ENCODE measurements around the gene CFAP20. TPM values are rescaled to one million over a fixed set of nuclear protein-coding genes. Genes with fewer than 3 reads are reported as not detected.

CFAP20 gene
- total RNA-seq, 1 experiment from 2014 or later: 104 TPM

DNA sequence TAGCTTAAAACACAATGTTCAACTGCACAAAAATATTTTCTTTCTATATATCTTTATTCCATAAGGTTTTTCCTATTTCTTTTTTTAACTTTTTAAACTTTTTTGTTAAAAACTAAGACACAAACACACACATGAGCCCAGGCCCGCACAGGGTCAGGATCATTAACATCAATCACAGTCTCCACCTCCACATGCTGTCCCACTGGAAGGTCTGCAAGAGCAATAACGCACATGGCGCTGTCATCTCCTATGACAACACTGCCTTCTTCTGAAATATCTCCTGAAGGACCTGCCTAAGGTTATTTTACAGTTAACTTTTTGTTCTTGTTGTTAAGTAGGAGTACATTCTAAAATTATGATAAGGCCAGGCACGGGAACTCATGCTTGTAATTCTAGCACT lies 4.1 kb downstream of the CFAP20 start:
- no peak for DNase-seq (ENCODE audit: low read depth)

GRCh38 chr16:58124601-58124915 lies 4.6 kb downstream of the CFAP20 start:
- DNase-seq (ENCODE audit: low read depth): no peak

- no peak for DNase-seq (ENCODE audit: low read depth)
Measured at GRCh38 chr16:58123896-58124600, 5.1 kb downstream of the CFAP20 start.

DNA sequence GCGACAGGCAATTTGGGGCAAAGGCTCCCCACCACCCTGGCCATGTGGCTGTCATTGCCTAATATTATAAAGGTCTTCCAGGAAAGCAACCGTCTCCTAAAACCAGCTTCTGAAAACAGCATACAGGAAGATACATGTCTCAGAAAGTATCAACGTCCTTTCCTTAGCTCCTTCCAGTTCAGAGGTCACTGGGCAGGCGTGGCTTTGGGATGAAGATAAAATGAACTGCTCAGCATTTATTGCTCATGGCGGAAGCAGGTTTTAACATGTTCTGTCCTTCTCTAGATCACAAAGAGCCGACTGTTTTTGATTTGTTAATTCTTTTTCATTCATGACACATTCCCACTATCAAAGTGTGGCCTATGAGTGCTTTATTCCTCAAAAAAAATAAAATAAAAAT lies 8.0 kb downstream of the CFAP20 start:
- DNase-seq (ENCODE audit: low read depth): no peak

DNA sequence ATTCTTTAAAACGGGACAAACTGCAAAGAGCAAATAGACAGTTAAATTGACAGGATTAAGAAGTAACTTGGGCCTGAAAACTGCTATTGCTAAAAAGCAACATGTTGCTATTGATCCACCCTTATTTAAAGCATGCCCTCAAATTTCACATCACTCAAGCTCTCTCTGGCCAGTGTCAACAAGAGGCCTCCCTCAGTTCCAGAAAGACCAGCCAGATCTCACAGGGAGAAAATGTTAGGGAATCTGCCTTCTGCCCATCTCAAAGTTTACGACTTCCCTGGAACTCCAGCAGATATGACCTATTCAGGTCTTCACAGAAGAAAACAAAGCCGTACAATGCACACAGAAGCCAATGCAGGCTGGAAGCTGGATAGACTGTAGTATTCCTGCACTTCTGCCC lies 8.9 kb downstream of the CFAP20 start:
- no peak for DNase-seq (ENCODE audit: low read depth)

GRCh38 chr16:58119509-58119845 lies 9.7 kb downstream of the CFAP20 start:
- DNase-seq (ENCODE audit: low read depth): no peak

GRCh38 chr16:58118801-58119508 lies 10.2 kb downstream of the CFAP20 start:
- no peak for DNase-seq (ENCODE audit: low read depth)

DNA sequence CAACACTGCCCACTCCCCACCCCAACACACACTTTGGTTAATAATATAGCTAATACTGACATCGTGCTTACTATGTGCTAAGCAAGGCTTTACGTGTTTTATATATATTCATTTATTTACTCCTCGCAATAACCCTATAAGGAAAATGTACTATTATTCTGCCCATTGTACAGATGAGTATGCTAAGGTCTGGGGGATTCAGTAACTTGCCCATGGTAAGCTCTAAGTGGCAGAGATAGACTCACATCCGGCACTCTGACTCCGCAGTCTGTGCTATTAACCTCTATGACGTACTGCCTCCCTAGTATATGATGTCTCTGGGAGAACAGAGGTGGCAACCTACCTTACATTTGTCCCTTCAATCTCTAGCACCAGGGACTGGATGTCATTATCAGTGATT lies 12.7 kb downstream of the CFAP20 start:
- DNase-seq (ENCODE audit: low read depth): no peak

GRCh38 chr16:58116081-58116480 lies 13.1 kb downstream of the CFAP20 start:
- DNase-seq (ENCODE audit: low read depth): no peak

DNA sequence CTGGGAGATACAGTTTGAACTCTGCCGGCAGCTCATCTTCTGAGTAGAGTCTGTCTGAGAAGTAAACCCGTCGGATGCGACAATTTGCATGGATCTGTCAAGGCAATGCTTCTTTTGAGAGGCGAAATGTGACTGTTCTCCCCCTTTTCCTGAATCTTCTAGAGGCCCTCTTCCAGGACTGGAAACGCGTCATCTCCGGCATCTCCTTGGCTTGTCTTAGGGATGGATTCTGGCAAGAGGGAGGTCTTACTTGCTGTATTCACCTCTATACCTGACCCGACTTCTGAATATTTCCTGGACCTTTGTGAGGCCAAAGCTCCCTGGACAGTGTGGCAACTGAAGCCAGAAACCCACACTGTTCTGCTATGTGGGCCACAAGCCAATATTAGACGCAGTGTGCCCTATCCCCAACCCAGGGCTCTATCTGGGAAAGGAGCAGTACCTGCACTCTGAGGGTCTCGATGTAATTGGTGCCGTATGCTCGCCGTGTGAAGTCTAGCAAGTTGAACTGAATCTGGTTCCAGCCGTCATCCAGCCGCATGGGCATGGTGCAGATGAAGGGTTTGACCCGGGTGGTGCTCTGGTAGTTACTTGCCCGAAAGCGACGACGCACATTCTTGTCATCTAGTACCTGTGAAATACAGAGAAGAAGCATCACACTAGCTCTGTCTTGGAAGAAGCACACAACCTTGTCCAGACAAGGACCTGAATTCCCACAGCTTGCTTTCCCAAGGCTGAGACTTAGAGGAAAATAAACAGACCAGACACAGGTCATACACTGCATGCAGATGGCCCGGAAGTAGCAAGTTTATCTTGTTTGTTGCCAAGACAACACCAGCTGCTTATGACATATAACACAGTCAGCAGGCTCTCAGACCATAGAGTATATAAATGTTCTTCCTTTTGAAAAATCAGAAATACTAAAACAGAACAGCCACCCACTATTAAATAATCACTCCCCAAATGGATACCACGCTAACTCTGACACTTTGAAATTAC lies 14.1 kb downstream of the CFAP20 start:
- no peak for DNase-seq (ENCODE audit: low read depth)

DNA sequence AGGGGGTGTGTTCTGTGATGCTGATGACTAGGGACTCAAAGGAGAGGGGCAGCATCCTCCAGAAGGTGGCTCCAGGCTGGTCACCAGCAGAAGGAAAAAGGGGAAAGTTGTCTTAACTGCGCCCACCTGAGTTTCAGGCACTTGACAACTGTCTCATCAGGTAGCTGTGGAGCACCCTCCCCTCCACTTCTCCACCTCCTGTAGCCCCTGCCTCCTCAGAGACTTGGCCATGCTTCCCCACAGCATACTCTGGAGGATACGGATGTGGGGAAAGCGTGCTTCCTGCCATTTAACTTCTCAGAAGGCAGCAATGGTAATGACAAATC lies 17.9 kb downstream of the CFAP20 start:
- DNase-seq (ENCODE audit: low read depth): no peak

- peak; percentile 34 for DNase-seq (ENCODE audit: low read depth)
Measured at GRCh38 chr16:58110571-58111301, 18.4 kb downstream of the CFAP20 start.

- no peak for DNase-seq (ENCODE audit: low read depth)
Measured at GRCh38 chr16:58109881-58110280, 19.3 kb downstream of the CFAP20 start.

DNA sequence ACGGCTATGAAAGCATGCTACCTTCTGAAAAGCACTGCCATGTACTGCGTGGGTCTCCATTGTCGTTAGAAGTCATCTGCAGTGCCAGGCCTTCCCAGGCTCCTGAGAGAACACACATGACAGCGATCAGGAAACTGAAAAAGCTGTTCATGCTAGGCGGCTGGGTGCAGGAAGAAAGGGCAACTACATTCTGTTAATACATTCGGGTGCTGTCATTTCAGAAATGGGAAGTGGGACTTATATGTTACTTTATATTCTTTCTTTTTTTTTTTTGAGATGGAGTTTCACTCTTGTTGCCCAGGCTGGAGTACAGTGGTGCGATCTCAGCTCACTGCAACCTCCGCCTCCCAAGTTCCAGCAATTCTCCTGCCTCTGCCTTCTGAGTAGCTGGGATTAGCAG lies 19.9 kb downstream of the CFAP20 start:
- DNase-seq (ENCODE audit: low read depth): no peak

DNA sequence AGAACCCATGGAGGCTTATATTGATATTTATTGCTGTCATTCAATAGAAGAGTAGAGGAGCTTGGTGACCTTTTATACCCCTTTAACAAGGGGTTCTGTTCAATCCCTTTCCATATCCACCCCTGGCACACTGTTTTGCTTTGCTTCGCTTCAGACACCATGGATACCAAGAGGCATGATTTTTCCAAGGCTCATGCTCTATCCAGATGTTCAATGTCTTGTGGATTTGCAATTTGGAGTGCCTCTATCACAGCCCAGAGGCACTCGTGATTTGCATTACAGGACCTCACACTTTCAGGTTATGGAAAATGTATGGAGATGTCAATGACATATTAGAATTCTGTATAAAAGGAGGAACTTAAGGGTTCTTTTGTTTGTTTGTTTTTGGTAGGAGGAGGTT lies 21.5 kb downstream of the CFAP20 start:
- DNase-seq (ENCODE audit: low read depth): no peak

GRCh38 chr16:58107228-58107627 lies 22.0 kb downstream of the CFAP20 start:
- DNase-seq (ENCODE audit: low read depth): no peak

DNA sequence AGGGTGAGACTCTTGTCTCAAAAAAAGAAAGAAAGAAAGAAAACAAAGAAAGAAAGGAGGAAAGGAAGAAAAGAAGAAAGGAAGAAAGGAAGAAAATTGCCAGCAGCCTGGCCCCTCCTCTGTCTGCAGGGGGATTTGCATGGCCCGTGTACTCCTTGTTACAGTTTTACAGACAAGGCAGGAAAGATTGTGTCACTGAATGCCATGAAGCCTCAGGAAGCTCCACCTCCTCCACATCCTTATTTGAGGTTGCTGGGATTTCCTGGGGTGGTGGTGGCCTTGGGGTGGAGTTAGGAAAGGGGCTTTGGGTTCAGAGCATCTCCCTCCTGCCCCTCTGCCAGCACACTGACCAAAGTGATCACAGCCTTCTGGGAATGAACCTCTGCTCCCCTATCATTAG lies 23.6 kb downstream of the CFAP20 start:
- DNase-seq (ENCODE audit: low read depth): no peak

GRCh38 chr16:58102665-58103392 lies 26.4 kb downstream of the CFAP20 start:
- no peak for DNase-seq (ENCODE audit: low read depth)

DNA sequence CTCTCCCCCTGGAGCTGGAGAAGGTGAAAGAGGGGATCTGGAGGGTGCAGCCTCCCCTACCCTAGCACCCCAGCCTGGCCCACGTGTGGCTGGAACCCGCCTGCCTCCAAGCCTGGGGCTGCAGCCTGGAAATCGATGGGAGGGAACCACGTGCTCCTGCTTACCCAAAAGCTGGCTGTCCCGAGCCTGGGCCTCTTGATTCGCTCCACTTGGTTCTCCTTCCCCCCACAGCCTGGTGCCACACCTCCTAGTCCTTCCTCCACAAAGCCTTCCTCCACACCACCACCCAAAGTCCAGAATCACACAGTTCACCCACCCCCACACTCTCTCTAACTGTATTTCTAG lies 29.3 kb downstream of the CFAP20 start:
- DNase-seq (ENCODE audit: low read depth): no peak

GRCh38 chr16:58099097-58099955 lies 29.9 kb downstream of the CFAP20 start:
- no peak for DNase-seq (ENCODE audit: low read depth)
